T follicular helper cell (primary cell): ENCODE results near the gene EOMES.
"Not testable (repeated sequence)": the region's sequence is repeated elsewhere in the genome, so short reads cannot be mapped to it uniquely, and the experiment has no call there.

ENCODE experiments used
- DNase-seq: peaks from one replicate; pipeline ENCODE4 v3.0.0-alpha.2; 2020; ENCODE audit warnings: low read depth
- total RNA-seq, 2 experiments: gene quantifications; one replicate each; lab custom pipeline; 2026; lab: John Stamatoyannopoulos, UW

The EOMES gene
- 2.6 to 8.6 reads per million in 2 experiments for total RNA-seq

DNA sequence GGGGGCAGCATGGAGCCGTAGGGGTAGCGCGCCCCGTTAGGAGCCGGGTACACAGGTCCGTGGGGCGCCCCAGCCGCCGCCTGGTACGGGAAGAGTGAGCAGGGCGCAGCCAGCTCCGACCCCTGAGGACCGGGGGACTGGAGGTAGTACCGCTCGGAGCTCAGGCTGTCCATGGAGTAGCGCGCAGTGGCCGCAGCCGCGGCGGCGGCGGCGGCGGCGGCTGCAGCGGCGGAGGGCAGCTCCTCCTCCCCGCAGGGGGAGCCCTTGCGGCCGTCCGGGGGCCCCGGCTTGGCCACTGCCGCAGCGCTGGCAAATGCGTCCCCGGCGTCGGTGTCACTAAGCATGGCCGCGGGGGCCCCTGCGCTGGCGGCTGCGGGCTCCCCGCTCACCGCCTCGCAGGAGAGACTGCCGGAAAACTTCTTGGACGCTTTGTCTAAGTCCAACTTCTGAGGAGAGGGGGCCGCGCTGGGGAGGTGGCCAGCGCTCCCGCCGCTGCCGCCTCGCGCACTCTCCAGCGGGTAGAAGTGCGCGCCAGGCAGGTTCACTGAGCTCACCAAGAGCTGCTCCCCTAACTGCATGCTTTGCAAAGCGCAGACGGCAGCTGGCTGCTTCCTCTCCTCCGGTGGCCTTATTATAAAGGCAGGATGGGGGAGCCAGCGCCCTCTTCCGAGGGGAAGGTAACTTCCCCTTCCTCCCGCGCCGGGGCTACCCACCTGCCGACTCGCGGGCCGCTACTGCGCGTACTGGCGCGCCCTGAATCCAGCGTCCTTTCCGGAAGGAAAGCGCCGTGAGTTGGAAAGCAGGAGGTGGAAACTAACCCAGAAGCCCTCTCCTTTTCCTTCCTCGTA lies at the start of gene EOMES:
Gene EOMES (minus strand): TSS at position 607 of the 848 bp plus-strand sequence. CDS start 29 bp downstream, at position 578.
- peak; percentile 58 for DNase-seq

- DNase-seq = not testable (repeated sequence)
These were observed 48.3 kb upstream of the EOMES start for GRCh38 chr3:27770384-27770783.

DNA sequence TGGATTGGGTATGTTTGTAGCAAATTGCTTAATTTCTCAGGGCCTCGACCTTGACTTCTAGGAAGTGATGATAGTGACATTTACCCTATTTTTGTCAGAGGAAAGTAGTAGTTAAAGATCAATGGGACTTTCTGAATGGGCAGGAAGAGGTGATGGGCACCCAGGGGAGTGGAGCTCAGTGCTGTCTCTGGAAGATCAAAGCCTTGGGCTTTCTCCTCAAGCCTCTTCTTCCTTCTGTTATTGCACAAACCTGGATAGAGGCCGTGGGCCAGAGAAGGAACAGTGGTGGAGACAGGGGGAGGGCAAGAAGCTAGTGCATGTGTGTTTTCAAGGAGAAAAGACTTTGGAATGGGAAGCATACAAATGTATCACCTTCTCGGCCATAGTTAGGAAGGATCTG lies 44.9 kb upstream of the EOMES start:
- DNase-seq = no peak

GRCh38 chr3:27758083-27758482 lies 36.0 kb upstream of the EOMES start:
- no peak for DNase-seq

- DNase-seq = no peak
These were observed 34.8 kb upstream of the EOMES start for GRCh38 chr3:27756877-27757276.

DNA sequence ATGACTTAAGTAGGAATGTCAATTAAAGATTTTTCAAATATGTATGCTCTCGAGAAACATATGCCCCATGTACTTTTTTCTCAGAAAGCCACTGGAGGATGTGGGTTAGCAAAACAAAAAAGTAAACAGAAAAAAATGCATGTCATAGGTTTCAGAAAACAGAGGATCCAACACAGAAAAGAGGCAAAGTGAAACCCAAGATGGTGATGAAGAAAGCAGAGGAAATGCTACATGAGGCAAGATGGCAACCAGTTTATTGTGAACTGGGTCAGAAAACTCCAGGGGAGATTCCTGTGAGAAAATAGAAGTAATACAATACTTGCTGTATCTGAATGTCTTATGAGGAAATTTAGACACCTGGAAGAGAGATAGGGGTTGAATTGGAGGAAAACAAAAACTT lies 30.8 kb upstream of the EOMES start:
- DNase-seq = no peak

GRCh38 chr3:27749643-27750042 lies 27.5 kb upstream of the EOMES start:
- no peak for DNase-seq

DNA sequence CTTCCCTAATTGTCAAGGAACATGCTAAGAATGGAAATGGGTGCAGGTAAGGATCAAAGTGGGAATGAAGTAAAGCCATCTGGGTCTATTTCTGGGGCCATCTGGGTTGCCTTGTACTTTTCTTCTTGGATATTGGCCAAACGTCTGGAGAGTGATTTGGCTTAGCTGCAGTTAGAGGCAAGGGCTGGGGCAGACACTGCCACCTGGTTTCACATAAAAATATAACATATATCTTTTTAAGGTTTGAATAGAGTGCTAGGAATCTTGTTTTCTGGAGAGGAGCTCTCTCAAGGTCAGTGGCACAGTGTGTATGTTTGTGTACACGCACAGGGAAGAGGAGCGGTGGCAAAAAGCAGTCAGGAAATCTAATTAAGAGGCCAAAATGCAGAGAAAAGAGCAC lies 24.7 kb upstream of the EOMES start:
- no peak for DNase-seq

DNA sequence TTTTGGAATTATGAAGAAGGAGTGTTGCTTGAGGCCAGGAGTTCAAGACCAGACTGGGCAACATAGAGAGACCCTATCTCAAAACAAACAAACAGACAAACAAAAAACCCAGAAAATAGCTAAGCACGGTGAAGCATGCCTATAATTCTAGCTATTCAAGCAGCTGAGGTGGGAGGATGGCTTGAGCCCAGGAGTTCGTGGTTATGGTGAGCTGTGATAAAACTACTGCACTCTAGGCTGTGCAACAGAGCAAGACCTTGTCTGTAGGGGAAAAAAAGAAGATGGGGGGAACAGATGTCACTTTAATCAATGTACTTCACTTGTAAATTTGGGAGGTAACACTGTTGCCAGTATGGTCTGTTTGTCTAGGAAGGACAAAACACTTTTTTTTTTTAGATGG lies 18.7 kb upstream of the EOMES start:
- DNase-seq = no peak

DNA sequence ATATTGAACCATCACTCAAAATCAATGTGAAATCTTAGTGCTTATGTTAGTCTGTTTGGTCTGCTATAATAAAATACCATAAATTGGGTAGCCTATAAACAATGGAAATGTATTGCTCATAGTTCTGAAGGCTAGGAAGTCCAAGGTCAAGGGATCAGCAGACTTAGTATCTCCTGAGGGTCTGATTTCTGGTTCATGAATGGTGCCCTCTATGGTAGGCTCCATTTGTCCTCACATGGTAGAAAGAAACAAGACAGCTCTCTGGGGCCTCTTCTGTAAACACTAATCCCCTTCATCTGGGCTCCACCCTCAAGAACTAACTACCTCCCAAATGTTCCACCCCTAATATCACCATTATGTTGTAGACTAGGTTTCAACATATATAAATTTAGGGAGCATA lies 15.0 kb upstream of the EOMES start:
- DNase-seq = no peak

DNA sequence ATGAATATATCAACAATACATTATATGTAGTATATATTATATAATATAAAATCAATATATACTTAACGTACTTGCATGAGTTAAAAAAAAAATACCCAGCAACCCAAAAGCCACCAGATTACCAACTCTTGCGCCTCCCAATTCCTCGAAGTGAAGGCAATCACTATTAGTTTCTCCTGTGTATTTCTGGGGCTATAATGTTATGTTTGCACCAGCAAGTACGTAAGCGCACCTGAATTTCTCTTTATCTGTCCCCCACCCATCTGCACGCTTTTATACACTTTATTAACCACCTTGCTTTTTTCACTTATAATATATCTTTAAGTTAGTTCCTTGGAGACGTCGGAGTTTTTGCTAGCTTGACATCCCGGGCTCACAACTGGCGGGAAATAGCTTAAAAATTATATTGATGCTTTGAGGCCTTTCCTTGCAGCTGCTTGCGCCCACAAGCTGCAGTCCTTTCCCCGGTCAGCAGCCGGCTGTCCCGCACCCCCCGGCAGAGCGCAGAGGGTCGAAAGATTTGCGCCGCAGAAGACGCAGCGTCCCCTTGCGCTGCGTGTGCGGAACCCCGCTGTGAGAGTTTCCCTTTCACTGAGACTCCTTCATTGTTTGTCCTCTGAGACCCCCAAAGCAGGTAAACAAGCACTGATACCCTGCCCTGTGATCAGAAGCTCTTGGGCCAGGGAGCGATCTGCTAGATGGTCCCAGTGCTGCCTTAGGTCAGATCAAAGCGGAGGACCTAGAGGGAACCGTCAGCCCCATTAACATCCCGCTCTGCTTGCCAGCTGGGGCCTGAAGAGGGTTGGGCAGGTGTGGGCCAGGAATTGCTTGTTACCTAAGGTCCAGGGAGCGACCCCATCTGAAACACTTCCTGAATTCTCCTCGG lies 8.9 kb upstream of the EOMES start:
- no peak for DNase-seq

- no peak for DNase-seq
These were observed 7.9 kb upstream of the EOMES start for GRCh38 chr3:27729748-27730611.

GRCh38 chr3:27729325-27729724 lies 7.2 kb upstream of the EOMES start:
- DNase-seq = no peak

DNA sequence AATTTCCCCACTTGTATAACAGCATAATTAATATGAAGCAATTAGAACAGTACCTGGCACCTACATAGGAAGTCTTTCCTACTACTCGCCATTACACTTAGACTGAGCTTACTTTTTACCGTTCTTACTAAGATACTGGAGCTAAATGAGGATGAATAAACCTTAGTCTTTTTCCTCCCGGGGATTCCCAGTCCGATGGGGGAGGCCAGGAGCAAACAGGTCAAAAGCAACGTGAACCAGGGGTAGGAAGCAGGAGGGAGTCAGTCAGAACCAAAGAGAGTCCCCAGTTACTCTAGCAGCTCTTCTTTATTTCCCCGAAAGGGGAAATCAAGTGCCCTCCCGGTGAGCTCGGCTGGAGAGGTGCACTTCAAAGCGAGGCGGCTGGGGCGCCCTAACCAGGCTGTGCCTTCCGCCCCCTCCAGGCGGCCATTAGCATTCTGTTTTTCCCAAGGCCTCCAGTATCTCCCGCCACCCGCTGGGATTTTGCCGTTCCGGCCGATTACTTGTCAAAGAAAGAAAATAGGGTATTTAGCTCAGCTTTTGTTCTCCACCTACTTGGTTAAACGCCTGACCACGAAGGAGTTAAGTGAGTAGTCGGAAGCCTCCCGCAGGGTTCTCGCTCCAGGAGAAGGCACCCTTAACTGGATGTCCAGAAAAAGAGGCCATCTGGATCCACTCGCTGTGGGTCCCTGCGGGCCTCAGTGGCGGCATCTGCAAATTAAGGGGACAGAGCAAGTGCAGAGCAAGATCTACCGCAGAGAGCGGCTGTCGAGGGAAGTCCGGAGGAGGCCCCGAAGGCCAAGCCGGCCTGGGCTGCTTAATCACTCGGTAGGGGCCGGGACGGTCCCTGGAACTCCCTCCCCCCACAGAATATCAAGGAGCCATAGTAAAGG lies 6.3 kb upstream of the EOMES start:
- DNase-seq = no peak

DNA sequence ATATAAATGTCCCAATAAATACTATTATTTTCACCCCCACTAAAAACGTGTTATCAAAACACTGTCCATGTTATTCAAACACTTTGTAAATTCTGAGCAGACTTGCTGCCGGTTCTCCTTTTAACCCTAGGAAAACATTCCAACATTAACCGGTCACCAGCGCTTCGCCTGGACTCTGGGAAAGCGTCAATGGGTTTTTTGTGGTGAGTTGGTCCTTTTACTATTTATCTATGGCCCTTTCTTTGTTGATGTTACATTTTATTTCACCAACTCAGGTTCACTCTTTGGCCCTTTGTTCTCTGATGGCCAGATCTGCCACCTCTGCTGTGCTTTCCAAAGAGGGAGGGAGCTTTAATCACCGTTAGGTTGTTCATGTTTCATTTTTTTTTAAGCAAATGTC lies 4.1 kb upstream of the EOMES start:
- no peak for DNase-seq

GRCh38 chr3:27724459-27725197 lies 2.5 kb upstream of the EOMES start:
- DNase-seq = no peak

DNA sequence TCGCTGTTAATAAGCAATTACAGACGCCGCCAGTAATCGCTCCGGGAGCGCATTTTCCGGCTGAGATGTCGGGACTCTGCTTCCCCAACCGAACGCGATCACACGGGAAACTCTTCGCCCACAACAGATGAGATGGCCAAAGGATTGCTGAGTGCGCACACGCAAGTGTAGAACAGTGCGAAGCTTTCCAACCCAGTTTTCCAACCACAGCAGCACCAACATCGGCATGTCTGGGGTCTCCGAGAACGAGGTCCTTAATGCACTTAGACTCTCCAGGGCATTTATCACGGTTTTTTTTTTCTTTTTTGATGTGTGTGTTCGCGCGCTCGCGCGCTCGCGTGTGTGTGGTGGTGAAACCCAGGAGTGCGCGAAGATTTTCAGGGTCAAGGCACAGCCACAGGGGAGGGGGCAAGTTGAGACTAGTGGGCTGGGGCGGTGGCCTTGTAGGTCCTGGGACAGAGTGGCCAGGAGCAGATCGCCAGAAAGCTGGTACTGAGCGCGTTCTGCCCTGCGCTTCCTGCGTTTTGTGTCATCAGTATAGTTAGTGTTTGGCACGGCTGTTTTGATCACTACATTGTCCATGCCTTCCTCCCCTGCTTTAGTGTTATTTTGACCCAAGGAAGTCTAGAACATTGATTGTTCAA lies 1.8 kb upstream of the EOMES start:
- no peak for DNase-seq

DNA sequence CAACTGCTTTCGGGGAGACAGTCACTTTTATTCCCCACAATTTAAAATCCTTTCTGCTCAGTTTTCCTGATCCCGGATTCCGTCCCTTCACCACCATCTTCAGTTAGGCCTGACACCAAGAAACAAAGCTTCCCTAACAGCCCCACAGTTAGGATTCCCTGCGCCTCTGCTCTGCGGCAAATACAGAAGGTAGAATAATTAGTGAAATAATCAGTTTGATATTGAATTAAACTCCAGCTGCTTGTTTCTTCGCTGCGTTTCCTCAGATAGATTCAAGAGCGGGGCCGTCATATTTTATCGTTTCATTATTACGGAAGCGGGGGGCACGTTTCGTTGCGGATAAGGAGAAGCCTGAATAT lies 1.3 kb upstream of the EOMES start:
- no peak for DNase-seq

DNA sequence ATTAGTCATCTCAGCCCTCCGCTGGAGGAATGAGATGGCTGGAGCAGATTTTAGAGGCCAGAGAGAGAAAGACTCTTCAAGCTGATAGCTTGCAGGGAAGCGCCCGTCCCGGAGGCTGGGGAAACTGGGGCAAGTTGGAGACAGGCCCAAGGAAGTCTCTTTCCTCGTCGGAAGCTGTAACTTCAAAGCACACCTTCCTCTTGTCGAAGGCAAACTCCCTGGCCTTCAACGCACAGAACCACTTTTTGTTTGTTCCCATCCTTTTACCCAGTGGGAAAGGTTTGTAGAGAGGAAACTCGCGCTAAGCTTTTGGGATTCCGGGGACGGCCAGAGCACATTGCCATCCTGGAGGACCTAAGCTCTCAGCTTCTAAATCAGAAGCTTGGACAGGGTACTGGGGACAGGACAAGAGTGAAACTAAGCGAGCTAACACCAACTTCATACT lies 900 bp upstream of the EOMES start:
- no peak for DNase-seq
